GM08714 (cell line): ENCODE data around the gene LMCD1.

Source experiments
- H3K4me3 ChIP-seq: fragments of 200-500 bp; sonication (Bioruptor generic); 2 replicates; pipeline ENCODE4 v1.5.1; 2014; ENCODE audit warnings: mild to moderate bottlenecking, low read length, inconsistent platforms
- ZNF274 ChIP-seq: IDR thresholded peaks from 2 replicates; pipeline ENCODE4 v1.6.1; 2012; ENCODE audit warnings: mild to moderate bottlenecking, low read depth, low read length

The LMCD1 gene, protein sequence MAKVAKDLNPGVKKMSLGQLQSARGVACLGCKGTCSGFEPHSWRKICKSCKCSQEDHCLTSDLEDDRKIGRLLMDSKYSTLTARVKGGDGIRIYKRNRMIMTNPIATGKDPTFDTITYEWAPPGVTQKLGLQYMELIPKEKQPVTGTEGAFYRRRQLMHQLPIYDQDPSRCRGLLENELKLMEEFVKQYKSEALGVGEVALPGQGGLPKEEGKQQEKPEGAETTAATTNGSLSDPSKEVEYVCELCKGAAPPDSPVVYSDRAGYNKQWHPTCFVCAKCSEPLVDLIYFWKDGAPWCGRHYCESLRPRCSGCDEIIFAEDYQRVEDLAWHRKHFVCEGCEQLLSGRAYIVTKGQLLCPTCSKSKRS

DNA sequence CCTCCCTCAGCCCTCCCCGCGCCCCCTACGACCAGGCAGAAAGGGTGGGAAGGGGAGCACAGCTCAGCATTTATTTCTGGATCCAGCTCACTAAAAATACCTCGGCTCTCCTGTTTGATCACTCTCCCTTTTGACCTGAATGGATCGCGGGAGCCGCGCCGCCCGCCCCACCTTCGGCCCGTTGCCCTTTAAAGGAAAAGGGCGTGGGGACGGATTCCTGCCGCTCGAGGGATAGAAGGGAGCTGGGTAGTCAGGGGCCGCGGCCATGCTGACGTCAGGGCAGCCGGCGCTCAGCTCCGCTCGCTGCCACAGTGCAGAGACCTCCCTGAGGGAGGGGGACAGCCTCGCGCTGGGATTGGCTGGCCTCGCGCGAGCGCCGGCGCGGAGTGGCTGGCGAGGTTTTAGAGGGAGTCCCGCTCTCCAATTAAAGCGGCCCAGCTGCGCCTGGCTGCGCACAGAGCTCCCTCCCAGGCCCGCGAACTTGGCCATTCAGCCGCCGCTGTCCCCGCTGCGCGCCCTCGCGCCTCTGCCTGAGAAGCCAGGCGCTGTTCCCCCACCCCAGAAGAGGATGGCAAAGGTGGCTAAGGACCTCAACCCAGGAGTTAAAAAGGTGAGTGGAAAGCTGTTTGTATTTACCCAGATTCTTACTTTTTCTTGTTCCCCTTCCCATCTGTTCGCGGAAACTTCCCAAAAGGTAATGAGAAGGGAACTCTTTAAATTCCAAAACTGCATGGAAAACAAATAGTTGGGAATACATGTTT is at the start of gene LMCD1:
Gene LMCD1 (plus strand): TSS at position 453 of the 761 bp plus-strand sequence. CDS start 116 bp downstream, at position 569.
- H3K4me3 ChIP-seq = peak within 1 kb of the TSS; percentile 38
- TF ChIP-seq ZNF274 = no peak

DNA sequence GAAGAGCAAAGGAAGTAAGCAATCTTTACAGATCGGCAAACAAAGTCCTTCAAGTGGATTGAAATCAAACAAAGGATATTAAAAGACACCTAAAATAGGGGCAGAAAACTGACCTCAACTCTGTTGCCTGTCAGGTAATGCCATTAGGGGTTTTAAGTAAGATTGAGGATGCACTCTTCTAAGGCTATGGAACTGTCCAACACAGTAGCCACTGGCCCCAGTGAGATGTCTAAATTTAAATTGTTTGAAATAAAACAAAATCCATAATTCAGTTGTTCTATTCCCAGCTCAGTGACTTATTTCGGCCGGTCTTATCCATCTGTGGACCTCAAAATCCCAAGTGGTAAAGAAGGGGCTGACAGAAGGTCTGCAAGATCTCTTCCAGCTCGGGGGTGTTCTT is 49.5 kb upstream of the LMCD1 start:
- no peak for TF ChIP-seq ZNF274
- H3K4me3 ChIP-seq = no peak overlapping the region

DNA sequence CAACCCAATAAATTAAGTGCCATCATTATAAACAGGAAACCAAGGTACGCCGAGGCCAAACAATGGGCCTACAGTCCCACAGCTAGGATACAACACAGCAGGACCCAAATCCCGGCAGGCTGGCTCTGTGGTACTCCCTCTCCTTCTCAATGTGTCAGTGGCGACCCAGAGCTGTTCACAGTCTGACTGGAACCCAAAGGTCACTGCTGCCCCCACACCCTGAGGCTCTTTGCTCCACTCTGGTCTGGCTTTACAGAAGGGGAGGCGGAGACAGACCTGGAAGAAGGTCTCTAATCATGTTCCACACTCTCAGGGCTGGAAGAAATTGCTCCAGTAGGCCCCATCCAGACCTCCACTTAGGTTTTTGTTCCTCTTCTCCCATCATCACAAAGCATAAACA is 48.5 kb upstream of the LMCD1 start:
- no peak for TF ChIP-seq ZNF274
- no peak overlapping the region for H3K4me3 ChIP-seq

DNA sequence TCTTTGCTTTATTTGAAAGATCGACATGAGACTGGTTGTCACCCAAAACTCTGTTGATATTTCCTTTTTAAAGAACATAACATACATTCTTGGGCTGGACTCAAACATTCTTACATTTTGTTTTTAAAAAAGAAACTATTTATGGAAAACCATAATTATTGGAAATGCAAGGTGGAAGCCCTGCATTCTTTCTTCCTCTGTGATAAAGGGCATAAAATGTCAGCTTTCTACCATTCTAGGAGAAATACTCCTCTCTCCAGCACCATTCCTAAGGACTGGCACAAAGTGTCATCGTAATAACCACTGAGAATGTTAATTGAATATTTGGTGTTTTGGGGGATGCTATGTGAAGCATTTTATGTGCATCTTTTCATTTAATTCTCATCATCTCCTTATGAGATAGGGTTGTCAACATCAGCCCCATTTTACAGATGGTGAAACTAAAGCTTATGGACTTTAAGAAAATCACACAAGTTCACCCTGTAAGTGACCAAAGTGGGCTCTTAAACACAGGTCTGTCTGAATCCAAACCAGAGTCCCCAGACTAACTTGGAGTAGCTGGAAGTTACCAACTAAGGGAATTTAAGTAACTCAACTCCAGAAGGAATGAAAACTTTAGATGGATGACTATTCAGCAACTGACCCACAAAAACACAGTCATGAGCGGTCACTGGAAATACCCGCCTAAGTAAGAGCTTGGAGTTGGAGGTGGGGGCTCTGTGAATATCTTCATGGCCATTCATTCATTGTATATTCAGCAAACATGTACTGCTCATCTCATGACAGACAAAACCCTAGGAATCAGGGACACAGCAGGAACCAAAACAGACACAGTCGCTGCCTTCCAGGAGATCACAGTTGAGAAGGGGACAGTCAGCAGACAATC is 45.9 kb upstream of the LMCD1 start:
- H3K4me3 ChIP-seq = no peak overlapping the region
- TF ChIP-seq ZNF274 = no peak

DNA sequence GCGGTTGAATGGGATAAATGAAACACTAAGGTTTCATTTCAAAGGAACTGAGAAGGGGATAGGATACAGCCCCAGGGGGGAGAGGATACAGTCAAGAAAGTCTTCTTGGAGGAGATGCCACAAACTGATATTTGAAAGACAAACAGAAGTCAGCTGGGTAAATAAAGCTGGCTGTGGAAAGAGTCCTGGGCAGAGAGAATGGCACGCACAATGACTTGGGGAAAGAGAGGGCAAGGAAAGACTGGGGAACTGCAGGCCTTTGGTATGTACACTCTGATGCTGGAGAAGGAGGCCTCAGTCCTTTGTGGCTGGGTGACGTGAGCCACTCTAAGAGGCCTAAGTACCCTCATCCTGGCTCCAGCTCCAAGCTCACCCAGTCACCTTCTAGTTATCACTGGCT is 45.2 kb upstream of the LMCD1 start:
- H3K4me3 ChIP-seq = no peak overlapping the region
- no peak for TF ChIP-seq ZNF274

DNA sequence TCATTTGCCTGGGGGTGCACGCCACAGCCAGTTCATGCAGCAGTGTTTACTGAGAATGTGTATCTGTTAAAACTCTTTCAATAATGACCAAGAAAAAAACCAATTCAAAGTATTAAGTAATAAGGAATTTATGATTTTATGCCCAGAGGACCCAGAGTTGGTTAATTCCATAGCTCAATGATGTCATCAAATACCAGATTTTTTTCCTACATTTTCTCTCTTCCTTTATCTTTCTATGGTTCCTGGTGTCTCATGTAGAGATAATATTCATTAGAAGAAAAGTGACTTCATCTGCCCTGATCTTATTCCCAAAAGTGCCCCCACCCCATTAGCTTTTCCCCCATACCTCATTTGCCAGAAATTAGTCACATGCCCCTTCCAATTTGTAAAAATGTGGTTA is 44.6 kb upstream of the LMCD1 start:
- TF ChIP-seq ZNF274 = no peak
- no peak overlapping the region for H3K4me3 ChIP-seq

DNA sequence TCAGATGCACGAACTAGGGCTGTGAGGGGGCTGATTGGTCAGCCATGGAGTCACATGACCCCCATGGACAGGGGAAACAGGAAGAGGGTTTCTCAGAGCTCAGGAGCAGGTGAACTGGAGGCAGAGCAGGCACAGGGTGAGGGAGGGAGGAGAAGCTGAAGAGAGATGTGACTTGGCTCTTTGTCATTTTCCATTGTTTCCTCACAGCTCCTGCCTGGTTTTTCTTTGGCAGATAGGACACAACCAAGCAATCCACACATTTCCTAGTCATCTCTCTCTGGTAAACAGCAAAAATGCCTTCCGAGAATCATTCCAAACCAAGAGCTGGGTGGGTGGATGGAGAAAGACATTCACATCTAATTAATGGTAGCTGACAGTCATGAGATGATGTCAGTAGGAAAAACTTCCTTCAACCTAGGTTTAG is 43.4 kb upstream of the LMCD1 start:
- no peak for TF ChIP-seq ZNF274
- no peak overlapping the region for H3K4me3 ChIP-seq

DNA sequence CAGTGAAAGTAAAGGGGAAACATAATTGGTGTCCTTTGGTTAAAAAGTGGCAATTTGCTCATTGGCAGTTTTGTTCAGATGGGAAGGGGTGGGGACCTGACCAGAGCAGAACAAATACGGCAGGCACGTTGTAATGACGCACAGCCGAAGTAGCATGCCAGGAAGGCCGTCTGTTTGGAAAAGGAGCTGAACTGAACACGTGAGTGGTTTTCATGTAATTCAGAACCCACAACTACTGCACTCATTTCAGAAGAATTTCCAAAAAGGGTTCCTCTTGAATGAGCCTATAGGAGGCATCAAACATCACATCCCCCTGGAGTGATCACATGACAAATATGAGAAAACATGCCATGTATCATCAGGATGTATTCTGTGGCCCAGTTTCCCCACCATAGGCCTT is 42.9 kb upstream of the LMCD1 start:
- H3K4me3 ChIP-seq = no peak overlapping the region
- TF ChIP-seq ZNF274 = no peak

DNA sequence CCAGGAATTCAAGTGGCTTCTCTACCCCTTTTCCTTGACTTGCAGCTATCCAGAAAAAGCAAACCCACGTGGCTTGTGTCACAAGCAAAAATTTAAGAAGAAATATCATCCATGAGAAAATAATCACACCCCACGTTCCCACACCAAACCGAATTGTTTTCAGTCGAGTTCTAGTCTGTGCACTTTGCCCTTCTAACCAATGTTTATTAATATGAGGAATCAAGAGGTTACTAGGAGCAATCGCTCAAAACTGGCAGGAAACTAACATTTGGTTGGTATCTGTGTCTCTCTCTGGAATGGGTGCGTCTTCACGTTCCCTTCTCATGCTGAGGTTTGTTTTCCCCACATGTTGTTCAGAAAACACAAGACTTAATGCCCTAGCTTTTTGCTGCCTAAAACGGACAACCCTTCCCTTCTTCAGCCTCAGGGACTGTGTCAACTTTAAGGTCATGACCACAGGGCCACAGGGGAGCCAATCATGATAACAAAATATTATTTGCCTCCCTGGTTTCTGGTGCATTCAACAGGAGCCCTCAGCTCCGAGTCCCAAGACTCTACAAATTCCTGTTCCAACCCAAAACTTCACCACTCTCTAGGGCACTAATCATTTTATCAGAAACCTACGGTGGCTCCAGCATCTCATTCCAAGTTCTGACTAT is 41.4 kb upstream of the LMCD1 start:
- TF ChIP-seq ZNF274 = no peak
- no peak overlapping the region for H3K4me3 ChIP-seq

DNA sequence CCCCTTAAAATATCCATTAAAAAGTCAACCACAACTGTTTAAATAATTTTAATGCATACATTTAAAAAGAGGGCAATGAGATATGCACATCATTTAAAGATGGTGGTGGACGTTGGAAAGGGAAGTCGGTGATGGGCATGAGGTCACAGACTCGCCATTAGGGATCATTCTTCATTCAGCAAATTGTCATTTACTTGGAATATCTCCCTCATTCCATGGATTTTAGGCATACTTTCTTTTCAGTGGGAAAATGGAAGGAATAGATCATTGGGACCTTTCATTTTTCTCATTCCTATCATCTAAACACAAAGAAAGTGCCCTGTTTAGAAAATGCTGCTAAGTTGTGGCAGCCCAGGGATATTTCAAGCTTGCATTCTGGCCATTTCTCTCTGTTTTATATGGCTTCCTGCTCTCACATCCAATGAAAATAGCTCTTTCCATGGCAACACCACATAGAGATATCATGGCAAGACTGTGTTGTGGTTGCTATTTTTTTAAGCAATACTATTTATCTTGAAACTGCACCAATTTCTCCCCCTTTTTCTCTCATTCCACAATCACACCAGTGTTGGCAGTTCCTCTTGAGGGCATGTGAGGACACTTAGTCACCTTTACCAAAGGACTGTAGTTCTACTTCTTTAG is 40.7 kb upstream of the LMCD1 start:
- no peak for TF ChIP-seq ZNF274

DNA sequence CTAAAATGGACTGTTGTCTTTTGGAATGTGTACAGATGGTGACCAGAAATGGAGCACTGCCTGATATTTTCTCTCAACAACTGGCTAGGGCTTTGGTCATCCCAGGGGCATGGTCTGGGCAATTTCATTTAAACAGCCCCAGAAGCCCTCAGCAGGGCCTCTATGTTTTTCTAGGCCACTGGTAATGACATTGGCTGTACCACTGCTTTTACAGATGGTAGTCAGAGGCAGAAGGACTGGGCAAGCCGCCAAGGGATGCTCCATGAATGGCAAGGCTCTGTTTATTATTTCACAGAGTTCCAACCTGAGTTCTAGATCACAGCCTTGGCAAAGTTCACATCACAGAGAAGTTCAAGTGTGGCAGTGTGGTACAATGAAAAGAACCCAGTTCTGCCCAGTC is 37.0 kb upstream of the LMCD1 start:
- no peak for TF ChIP-seq ZNF274
- no peak overlapping the region for H3K4me3 ChIP-seq

More for the DNA sequence above, 40.7 kb upstream of the LMCD1 start:
- no peak overlapping the region for H3K4me3 ChIP-seq

DNA sequence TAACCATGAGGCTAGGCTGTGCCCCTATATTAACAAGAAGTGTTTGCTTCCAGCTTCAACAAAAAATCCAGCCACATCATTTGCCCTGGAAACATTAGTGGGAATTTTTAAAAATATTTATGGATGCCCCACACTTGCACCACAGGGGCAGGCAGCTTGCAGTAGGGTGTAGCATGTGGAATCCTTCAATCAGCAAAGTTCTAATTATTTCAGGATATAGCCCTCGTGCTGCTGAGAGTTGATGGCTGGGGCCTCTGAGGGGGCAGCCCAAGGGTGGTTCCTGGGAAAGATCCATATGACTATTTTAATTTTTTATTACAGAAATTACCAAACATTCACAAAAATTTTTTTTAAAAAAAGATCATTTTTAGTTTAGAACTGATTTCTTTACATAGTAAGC is 35.1 kb upstream of the LMCD1 start:
- no peak for TF ChIP-seq ZNF274
- no peak overlapping the region for H3K4me3 ChIP-seq

DNA sequence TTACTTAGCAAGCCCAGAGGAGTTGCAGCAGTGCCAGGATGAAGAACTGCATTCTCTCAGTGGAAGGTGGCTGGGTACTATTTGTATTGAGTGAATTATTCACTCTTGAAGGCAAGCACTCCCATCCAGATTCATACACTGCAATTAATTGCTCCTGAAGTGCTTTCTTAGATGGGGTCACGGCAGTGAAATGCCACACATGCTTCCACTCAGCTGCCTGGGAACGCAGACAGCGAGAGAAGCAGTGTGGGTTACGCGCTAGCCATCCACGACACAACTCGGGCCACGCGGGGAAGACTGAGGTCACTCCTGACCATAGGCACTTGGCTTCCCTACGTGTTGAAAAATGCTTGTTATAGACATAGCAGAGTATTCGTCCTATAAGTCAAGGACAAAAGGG is 30.8 kb upstream of the LMCD1 start:
- TF ChIP-seq ZNF274 = no peak
- H3K4me3 ChIP-seq = no peak overlapping the region

DNA sequence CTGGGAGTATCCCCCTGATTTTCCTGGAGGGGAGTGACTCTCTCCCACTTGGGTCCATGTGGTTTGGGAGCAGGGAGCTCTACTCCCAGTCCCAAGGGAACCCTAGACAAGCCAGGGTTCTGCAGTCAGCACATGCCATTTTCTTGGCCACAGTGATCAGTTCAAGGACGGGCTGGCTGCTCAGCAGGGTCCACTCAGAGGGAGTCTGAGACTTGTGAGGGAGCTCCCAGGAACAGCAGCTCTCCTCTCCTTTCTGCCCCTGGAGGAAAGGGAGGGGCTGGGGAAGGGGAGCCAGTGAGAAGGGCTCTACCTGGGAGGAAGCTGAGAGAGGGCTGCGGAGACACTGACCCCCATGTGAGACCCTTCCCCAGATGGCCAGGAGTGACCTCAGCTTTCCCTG is 29.1 kb upstream of the LMCD1 start:
- H3K4me3 ChIP-seq = no peak overlapping the region
- TF ChIP-seq ZNF274 = no peak
